ENCODE measurements around the gene TUBB4B.
"Not testable (repeated sequence)": the region's sequence is repeated elsewhere in the genome, so short reads cannot be mapped to it uniquely, and the experiment has no call there.

Gene TUBB4B

DNA sequence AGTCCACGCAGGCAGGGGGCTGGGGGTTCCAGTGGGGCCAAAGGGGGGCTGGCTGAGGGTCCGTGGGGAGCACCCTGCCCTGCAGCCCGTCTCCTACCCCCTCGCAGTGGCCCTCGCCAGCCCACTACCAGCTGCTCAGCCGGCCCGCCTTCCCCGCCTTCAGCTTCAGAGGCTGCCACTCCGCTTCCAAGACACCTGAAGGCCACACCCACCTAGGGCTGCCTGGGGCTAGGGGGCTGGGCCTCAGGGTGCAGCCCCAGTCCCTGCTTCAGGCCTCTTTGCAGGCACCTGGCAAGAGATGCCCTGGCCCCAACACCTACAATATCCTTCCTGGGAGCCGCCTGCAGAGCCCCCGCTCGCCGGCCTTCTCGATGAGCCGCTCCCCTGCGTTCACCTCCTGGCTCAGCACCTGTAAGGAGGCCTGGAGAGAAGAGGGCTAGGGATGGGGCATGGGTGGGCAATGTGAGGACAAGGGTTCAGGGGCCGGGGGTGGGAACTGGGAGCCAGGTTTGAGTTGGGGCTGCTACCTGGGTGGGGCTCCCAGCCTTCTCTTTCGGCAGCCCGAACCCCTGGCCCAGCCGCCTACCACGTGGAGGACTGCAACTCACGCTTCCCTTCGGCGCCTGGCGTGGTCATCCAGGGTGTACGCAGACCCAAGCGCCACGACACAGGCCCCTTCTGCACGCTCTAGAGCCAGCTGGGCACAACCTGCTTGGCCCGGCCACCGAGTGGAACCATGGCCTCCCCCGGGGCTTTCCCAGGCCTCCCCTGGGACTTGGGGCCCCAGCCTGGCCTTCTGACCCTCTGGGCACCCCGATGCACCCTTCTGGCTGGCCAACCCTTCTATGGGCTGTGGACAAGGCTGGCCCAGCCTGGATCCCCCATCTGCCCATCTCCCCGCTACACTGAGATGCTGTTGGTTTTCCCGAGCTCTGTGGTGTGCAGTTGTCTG lies 11.7 kb downstream of the TUBB4B start:
- no peak for DNase-seq (ENCODE audit: low spot score)

GRCh38 chr9:137253717-137254623 lies 12.9 kb downstream of the TUBB4B start:
- DNase-seq (ENCODE audit: low spot score) = no peak

DNA sequence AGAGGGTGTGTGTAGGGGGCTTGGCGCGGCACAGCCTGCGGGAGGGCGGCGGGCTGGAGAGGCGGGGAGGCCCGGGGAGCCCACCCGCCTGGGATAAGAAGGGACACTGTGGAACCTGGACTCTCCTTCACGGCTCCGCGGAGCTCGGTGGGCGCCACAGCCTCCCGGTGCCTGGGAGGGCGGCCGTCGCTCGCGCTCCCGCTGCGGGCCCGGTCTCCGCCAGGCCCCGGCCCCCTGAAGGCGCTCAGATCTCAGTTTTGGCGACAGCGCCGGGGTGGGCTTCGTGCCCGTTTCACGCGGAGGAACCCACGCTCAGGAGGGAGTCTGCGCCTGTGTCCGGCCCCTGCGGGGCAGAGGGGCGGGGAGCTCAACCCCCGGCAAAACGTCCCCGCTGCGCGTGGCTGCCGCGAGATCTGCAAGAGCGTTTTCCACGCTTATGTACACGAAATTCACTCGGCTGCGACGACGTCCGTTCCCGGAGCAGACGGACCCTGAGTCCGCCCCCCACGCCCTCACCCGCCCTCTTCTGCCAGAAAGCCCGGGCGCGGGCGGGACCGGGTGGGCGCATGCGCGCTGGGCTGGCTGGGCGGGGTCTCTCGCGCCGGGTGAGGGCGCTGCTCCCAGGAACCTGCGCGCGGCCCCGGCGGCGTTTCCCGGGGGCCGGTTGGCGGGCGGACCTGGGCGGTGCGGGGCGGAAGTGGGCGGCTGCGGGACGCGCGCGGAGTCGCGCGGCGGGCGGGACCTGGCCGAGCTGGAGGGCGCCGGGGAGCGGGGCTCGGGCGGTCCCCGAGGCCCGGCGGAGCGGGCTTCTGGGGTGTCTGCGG lies 13.7 kb downstream of the TUBB4B start, which contains the start of gene NELFB:
Gene NELFB, plus strand, starts transcription at position 704 of the 824 bp plus-strand sequence.
- peak; percentile 100 for DNase-seq (ENCODE audit: low spot score)

GRCh38 chr9:137255448-137256114 lies 14.5 kb downstream of the TUBB4B start:
- no peak for DNase-seq (ENCODE audit: low spot score)

DNA sequence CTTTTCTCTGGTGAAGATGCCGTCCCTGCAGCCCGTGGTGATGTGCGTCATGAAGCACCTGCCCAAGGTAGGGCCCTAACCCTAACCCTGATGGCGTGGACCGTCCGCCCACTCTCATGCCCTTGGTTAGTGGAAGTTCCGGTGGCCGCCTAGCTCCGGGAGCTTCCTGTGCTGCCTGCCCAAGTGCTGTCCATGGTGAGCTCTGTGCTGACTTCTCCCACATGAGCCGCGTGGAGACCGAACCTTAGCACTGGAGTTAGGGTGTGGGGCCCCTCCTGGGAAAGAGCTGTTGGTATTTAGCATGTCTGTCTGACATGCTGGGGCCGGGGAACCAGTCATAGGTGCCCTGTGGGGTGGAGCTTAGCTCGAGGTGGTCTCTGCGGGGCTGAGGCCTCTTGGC lies 15.3 kb downstream of the TUBB4B start:
- no peak for DNase-seq (ENCODE audit: low spot score)

DNA sequence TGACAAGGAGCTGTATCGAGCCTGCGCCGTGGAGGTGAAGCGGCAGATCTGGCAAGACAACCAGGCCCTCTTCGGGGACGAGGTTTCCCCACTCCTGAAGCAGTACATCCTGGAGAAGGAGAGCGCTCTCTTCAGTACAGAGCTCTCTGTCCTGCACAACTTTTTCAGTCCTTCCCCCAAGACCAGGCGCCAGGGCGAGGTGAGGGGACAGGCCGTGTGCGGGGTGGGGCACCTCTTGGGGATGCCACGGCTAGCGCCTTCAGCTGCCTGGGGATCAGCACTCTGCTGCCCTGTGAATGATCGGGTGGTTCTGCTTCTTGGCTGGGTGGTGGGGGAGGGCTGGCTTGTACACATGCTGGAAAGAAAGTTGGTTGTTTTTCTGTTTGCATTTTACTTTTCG lies 15.8 kb downstream of the TUBB4B start:
- DNase-seq (ENCODE audit: low spot score) = no peak

DNA sequence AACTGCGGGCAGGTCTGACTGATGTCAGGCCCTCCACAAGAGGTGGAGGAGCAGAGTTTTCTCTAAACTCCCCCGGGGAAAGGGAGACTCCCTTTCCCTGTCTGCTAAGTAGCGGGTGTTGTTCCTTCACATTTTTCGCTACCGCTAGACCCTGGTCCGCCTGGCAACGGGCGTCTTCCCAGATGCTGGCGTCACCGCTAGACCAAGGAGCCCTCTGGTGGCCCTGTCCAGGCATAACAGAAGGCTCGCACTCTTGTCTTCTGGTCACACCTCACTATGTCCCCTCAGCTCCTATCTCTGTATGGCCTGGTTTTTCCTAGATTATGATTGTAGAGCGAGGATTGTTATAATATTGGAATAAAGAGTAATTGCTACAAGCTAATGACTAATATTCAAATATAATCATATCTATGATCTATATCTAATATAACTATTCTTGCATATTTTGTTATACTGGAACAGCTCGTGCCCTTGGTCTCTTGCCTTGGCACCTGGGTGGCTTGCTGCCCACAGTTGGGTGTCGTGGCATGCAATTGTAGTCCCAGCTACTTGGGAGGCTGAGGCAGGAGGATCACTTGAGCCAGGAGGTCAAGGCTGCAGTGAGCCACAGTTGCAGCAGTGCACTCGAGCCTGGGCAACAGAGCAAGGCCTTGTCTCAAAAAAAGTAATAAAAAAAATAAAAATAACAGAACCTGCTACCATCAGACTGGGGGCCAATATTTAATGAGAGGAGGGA lies 21.3 kb downstream of the TUBB4B start:
- not testable (repeated sequence) for DNase-seq (ENCODE audit: low spot score)

DNA sequence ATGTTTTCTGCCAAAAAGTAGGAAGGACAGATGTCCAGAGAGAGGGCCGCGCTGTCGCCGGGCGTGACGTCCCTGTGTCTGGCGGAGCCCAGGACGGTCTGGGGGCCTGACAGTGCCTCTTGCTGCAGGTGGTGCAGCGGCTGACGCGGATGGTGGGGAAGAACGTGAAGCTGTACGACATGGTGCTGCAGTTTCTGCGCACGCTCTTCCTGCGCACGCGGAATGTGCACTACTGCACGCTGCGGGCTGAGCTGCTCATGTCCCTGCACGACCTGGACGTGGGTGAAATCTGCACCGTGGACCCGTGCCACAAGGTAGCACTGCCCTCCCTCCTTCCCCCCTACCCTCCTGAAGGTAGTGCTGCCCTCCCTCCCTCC lies 21.8 kb downstream of the TUBB4B start:
- no peak for DNase-seq (ENCODE audit: low spot score)

DNA sequence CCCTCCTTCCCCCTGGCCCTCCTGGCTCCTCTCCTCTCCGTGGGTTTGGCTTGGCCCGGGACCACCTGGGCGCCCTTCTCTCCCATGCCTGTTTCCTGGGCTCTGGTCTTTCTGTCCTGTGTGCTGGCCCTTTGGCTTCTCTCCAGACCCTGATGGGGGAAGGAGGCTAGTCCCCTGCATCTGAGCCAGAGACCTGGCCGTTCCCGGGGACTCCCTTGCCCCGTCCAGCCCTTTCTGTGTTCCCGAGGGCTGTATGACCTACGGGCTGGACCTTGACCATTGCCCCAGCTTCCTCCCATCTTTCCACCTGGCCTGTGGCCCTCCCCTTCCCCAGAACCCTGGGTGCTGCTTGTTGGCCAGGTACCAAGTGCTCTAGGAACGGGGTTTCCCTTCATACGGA lies 22.4 kb downstream of the TUBB4B start:
- DNase-seq (ENCODE audit: low spot score) = no peak

- no peak for DNase-seq (ENCODE audit: low spot score)
Observed at GRCh38 chr9:137264067-137264466, 23.0 kb downstream of the TUBB4B start.

DNA sequence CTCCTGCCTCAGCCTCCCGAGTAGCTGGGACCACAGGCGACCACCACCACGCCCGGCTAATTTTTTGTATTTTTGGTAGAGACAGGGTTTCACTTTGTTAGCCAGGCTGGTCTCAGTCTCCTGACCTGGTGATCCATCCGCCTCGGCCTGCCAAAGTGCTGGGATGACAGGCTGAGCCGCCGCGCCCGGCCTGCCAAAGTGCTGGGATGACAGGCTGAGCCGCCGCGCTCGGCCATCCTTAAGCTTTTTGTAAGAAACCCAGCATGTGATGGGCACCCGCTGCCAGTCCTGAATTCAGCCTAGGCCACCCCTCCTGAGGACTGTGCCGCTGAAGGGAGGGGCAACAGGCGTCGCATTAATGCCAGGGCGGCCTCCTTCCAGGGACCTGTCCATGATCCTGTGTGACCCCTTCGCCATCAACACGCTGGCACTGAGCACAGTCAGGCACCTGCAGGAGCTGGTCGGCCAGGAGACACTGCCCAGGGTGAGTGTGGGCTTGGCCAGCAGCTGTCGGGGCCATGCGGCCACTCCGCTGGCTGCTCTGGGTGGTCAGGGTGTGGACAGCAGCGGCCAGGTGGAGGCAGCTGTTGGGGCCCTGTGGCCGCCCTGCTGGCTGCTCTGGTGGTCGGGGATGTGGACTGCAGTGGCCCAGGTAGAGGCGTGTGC lies 24.5 kb downstream of the TUBB4B start:
- no peak for DNase-seq (ENCODE audit: low spot score)

- no peak for DNase-seq (ENCODE audit: low spot score)
Observed at GRCh38 chr9:137266162-137266527, 25.1 kb downstream of the TUBB4B start.

DNA sequence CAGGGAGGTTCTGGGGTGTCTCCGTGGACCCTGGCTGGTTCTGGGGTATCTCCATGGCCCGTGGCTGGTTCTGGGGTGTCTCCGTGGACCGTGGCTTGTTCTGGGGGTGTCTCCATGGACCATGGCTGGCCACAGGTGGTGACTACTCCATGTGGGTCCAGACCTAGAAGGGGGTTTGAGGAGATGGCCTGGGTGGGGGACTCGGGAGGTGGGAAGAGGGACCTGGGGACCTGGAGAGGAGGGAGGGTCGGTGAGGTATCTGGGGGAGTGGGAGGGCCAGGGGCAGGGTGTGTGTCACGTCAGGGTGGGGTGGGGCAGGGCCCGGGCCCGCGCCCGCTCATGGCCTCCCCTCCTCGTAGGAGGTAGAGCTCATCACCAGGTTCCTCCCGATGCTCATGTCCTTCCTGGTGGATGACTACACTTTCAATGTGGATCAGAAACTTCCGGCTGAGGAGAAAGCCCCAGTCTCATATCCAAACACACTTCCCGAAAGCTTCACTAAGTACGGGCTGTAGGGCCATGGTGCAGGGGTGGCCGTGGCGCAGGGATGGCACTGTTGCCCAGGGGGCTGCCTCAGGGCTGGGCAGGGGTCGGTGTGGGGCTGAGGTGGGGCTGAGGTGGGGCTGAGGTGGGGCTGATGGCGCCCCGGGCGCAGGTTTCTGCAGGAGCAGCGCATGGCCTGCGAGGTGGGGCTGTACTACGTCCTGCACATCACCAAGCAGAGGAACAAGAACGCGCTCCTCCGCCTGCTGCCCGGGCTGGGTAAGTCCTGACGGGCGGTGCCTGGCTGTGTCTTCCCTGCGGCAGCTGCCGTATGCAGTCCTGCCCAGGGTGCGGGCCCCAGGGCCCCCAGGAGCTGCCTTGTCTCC lies 25.7 kb downstream of the TUBB4B start:
- DNase-seq (ENCODE audit: low spot score) = no peak

- no peak for DNase-seq (ENCODE audit: low spot score)
Observed at GRCh38 chr9:137267933-137268355, 26.9 kb downstream of the TUBB4B start.

DNA sequence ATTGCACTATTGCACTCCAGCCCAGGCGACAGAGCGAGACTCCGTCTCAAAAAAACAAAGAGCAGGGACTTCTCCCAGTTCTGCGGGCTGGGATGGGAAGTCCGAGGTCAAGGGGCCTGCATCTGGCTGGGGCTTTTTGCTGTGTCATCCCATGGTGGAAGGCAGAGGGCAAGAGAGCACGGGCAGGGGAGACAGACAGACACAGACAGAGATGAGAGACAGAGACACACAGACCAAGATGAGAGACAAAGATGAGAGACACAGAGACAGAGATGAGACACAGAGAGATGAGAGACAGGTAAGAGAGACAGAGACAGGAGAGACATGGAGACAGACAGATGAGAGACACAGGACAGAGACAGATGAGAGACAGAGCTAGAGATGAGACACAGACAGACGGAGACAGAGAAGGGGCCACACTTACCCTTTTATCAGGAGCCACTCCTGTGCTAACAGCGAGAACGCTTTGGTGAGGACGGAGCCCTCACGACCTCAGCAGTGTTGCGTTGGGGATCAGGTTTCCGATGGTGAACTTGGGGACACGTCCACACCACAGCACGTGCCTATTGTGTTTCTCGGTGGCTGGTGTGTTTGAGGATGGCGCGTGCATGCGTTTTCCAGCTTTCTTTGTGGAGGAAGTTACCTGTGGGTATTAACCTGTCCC lies 27.6 kb downstream of the TUBB4B start:
- no peak for DNase-seq (ENCODE audit: low spot score)

DNA sequence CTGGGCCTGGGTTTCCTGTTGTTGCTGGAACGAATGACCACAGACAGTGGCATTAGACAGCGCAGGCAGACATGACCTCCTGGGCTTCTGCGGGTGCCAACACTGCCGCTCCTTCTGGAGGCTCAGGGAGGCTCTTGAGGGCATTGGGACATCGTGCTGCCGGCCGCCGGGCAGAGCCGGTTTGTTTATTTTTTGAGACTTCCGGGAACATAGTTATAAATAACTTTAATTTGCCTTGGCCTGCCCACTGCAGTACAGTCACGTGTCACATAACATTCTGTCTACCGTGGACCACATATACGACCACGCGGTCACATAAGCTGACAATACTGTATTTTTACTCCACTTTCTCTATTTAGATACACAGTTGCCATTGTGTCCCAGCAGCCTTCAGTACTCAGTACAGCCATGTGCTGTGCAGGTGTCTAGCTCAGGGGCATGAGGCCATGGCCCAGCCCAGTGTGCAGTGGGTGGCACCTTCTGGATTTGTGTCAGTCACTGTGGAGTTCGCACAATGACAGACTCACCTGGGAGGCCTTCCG lies 28.2 kb downstream of the TUBB4B start:
- DNase-seq (ENCODE audit: low spot score) = peak; percentile 55

GRCh38 chr9:137270929-137271695 lies 30.0 kb downstream of the TUBB4B start:
- DNase-seq (ENCODE audit: low spot score) = no peak

GRCh38 chr9:137271696-137272076 lies 30.6 kb downstream of the TUBB4B start:
- no peak for DNase-seq (ENCODE audit: low spot score)
